Esophagus squamous epithelium (tissue), 4 donors: ENCODE measurements around the gene CNTNAP5.

ENCODE experiments used
- POLR2A ChIP-seq, 4 donors: fragments of 450-650 bp; IDR thresholded peaks; one replicate each; pipeline ENCODE4 v1.6.1; 2017; ENCODE audit warnings: antibody characterized with exemption in 4 of 4, mild to moderate bottlenecking in 4 of 4, moderate library complexity in 3 of 4
- TF ChIP-seq, protein P1 (sequence below), 6 experiments: fragments of 450-650 bp in 4 of 6; fragments of 200-600 bp in 2 of 6; sonication (generic) in 2 of 6; IDR thresholded peaks; one replicate each; pipeline ENCODE4 v1.5.1; 2016 to 2019; ENCODE audit warnings: antibody characterized with exemption in 6 of 6, mild to moderate bottlenecking in 4 of 6, moderate library complexity in 4 of 6

DNA sequence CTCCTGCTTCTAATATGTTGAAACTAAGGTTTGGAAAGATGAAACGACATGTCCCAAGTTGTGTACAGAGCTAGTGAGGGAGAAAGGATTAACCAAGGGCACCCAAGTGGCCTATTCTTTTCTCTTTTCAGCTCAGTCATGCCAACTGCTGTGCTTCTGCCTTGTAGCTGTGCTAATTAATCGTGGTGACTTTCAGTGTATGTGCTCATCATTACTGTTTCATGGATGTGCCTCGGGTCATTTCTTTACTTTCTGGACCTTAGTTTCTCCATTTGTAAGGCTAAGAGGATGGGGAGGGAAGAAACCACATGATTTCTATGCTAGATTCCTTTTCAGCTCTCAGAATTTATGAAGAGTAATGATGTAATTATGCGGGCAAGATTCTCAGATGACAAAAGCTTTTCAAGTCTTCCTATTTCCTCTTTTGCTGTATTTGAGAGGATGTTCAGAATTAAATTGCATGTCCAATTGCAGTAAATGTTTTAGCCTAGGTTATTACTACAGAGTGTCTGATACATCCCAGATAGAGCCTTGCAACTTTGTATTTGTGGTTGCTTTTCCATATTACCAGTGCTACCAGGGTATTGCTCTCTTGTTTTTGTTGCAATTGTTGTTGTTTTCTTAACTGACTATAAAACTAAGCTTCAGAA is 621.2 kb downstream of the CNTNAP5 start:
- TF ChIP-seq, protein P1, sequence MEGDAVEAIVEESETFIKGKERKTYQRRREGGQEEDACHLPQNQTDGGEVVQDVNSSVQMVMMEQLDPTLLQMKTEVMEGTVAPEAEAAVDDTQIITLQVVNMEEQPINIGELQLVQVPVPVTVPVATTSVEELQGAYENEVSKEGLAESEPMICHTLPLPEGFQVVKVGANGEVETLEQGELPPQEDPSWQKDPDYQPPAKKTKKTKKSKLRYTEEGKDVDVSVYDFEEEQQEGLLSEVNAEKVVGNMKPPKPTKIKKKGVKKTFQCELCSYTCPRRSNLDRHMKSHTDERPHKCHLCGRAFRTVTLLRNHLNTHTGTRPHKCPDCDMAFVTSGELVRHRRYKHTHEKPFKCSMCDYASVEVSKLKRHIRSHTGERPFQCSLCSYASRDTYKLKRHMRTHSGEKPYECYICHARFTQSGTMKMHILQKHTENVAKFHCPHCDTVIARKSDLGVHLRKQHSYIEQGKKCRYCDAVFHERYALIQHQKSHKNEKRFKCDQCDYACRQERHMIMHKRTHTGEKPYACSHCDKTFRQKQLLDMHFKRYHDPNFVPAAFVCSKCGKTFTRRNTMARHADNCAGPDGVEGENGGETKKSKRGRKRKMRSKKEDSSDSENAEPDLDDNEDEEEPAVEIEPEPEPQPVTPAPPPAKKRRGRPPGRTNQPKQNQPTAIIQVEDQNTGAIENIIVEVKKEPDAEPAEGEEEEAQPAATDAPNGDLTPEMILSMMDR (IDR thresholded peaks at IDR 0.05): no peak
- no peak for TF ChIP-seq POLR2A (IDR thresholded peaks at IDR 0.05)
